HG03025 (cell line): ENCODE data around the gene CFAP57.

Experiments used
- ATAC-seq: cut with Tn5 transposase; IDR thresholded peaks from one replicate; pipeline ENCODE4 v1.9.1; 2021; ENCODE audit warnings: mild to moderate bottlenecking, moderate library complexity; ENCODE audit not compliant: unreplicated experiment, low FRiP score

The CFAP57 gene

GRCh38 chr1:43292679-43293078 is 120.5 kb downstream of the CFAP57 start:
- ATAC-seq, result no peak

GRCh38 chr1:43293176-43293575 is 121.0 kb downstream of the CFAP57 start:
- ATAC-seq, result no peak

DNA sequence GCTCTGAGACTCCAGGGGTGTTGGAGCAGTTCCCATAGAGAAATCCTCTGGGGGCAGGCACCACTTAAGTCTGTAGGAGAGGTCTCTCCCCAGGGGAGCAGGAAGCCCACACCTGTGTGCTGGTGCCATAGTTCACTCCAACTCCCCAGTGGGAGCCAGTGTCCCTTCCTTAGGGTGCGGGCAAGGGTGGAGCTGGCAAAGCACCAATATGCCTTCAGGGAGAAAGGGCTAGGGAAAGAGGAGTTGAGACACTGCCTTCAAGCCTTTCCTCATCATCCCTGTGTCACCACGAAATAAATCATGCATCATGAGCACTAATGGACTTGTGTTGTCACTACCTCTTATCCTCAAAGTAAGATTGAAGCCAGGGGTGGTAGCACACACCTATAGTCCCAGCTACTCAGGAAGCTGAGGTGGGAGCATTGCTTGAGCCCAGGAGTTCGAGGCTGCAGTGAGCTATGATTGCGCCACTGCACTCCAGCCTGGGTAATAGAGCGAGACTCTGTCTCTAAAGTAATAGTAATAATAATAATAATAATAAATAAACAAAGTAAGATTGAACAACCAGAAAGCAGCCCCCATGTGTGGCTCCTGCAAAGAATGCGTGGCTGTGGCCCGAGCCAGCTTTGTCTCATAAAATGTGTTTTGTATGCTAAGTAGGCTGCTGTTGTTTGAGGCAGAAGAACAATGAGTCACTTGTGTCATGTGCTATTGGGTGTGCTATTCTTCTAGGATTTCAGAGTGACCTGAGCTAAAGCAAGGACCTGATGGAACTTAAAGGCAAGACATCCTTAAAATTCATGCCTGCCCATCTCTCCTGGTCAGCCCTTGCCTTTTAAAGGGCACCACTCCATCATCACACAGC is 122.0 kb downstream of the CFAP57 start:
- no peak for ATAC-seq

DNA sequence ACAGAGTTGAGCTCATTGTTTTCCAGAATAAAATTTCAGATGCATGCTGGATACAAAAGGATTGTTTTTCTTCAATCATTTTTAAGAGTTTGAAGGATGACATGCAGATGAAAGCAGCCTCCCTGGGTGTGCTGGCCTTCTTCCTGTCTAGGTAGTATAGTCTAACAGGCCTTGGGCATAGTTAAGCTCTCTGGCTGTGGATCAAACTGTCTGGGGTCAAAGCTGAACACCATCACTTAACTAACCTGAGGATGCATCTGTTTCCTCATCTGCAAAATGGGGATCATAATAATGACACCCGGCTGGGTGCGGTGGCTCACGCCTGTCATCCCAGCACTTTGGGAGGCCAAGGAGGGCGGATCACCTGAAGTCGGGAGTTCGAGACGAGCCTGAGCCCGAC is 122.6 kb downstream of the CFAP57 start:
- ATAC-seq, result no peak

DNA sequence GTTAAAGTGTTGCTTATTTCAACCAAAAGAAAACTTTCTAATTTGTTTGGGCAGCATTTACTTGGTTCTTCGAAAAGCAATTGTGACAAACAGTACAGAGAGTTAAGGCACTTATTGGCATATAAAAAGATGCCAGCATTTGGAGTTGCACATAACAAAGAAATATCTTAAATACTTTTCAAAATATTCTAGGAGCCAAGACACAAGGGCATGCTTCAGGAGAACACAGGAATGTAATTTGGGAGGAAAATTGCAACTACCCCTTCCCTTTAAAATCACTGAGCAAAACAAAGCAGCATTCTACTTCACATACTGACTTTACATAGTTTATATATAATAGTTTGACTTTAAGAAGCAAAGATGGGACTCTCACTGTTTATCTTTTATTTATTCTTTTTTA is 124.1 kb downstream of the CFAP57 start:
- ATAC-seq, result no peak

DNA sequence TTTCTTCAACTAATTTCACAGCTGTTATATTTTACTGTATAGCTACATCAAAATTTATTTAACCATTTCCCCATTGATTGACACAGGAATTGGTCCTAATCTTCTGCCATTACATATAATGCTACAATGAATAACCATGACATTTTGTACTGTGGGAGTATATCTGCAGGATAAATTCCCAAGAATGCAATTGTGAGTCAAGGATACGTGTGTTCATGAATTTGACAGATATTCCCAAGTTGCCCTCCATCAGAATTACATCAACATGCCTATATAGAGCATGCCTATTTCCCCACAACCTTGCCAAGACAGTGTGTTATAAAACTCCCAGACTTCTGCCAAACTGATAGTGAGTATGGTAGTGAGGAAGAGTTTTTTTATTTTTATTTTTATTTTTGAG is 125.9 kb downstream of the CFAP57 start:
- no peak for ATAC-seq

- no peak for ATAC-seq
Observed at GRCh38 chr1:43299101-43299500, 127.0 kb downstream of the CFAP57 start.

DNA sequence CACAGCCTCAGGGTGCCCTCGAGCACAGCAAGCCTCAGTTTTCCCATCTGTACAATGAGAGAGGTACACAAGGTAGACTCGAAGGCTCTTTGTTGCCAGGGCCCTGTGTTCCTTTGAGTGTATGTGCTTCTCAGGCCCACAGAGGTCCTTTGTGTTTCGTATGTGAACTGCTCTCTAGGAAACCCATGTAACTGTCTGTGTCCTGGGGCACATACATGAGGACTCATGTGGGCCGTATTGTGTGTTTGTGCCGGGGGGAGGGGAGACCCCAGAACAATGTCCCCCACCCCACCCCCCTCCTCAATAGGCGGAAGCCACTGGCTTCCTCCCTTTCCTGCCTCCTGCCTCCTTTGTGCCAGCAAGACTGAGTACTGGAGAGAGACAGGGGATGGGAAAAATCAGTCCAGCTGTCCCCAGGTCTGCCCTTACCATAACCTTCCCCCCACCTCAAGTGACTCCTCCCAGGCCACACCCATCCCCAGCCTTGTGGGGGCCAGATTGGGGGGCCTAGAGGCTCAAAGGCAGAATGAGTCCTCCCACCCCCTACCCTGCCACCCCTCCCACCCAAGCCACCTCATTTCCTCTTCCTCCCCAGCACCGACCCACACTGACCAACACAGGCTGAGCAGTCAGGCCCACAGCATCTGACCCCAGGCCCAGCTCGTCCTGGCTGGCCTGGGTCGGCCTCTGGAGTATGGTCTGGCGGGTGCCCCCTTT is 128.4 kb downstream of the CFAP57 start, which contains the start of gene TIE1:
Gene TIE1 (plus strand): TSS at position 605 of the 717 bp plus-strand sequence. CDS start 90 bp downstream, at position 695.
- ATAC-seq, result no peak

DNA sequence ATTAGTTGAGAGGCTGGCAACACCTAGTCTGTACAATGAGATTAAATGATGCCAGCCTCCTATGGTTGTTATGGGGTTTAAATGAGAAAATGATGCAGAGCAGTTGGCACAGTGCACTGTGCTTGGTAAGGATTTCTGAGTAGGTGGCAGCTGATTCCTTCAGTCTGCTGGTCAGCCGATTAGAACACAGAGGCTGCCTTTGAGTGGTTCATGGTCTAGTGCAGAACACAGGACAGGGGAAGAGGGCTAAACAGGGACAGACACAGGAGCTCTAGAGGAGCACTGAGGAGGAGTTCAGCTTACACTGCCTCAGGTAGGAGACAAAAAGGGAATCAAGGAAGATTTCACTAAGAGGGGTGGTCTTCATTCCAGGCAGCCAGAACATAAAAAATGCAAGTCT is 130.1 kb downstream of the CFAP57 start:
- ATAC-seq, result no peak

GRCh38 chr1:43302721-43303470 is 130.8 kb downstream of the CFAP57 start:
- ATAC-seq, result no peak

DNA sequence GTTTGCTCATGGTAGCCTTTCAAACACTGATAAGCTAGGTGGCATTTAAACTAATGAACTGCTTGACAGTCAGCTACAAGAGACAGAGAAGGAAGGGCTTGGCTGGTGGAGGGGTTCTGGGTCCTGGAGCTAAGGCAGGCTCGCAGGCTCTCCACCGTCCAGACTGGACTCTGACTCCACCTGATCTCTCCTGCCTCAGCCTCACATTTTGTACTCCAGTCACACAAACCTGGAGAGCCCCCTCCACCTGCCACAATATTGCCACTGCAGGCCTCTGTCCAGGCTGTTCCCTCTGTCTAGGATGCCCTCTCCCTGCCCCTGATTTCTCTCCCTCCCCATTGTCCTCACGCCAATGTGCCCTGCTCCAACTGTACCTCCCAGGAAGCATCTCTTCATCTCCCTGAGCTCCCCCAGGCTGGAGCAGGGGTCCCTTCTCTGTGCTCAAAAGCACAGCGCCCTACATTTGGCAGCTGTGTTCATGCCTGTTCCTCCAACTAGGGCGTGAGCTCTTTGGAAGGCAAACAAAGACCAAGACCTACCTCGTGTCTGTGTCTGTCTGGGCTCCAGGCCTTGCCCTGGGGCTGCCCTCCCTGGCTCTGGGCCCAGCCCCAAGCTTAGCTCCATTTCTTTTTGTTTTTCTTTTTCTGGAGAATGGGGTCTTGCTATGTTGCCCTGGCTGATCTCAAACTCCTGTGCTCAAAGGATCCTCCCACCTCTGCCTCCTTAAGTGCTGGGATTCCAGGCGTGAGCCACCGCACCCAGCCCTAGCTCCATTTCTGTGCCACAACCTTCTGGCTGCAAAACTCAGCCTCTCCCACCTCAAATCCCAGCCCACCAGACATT is 131.6 kb downstream of the CFAP57 start:
- ATAC-seq, result no peak
